Tibial nerve (tissue), 3 donors: ENCODE data around the gene RAI14.

Source experiments
- CTCF ChIP-seq, 5 experiments: fragments of 200-600 bp in 3 of 5; fragments of 450-650 bp in 2 of 5; sonication (generic) in 3 of 5; IDR thresholded peaks; one replicate each; pipeline ENCODE4 v1.5.1; 2016 to 2019; ENCODE audit warnings: antibody characterized with exemption in 5 of 5, mild to moderate bottlenecking in 3 of 5, moderate library complexity in 2 of 5
- POLR2A ChIP-seq, 2 donors: fragments of 450-650 bp; IDR thresholded peaks; one replicate each; pipeline ENCODE4 v1.6.1; 2017; ENCODE audit warnings: antibody characterized with exemption in 2 of 2, mild to moderate bottlenecking in 2 of 2, moderate library complexity in 2 of 2

- TF ChIP-seq CTCF (IDR thresholded peaks at IDR 0.05) (no peak), POLR2A (IDR thresholded peaks at IDR 0.05) (no peak)
Observed at GRCh38 chr5:34721327-34721726, 65.2 kb downstream of the RAI14 start.
